ENCODE data around the gene PRAMEF6.
"Not testable (repeated sequence)": the region's sequence is repeated elsewhere in the genome, so short reads cannot be mapped to it uniquely, and the experiment has no call there.

PRAMEF6 gene

GRCh38 chr1:12947480-12947879, at the start of gene PRAMEF6:
TSS of gene PRAMEF6 (minus strand) at chr1:12947580. CDS start at chr1:12942518, 5,062 bp downstream.
- not testable (repeated sequence) for ATAC-seq

- ATAC-seq: not testable (repeated sequence)
Measured at GRCh38 chr1:12924368-12924767, 23.0 kb downstream of the PRAMEF6 start.

- ATAC-seq: not testable (repeated sequence)
Measured at GRCh38 chr1:12921749-12922148, 25.6 kb downstream of the PRAMEF6 start.

- ATAC-seq: not testable (repeated sequence)
Measured at GRCh38 chr1:12916310-12916709, 31.1 kb downstream of the PRAMEF6 start, which contains the start of gene PRAMEF7. TSS of gene PRAMEF7 (plus strand) at chr1:12916610. CDS start at chr1:12917693, 1,083 bp downstream.

GRCh38 chr1:12903793-12904572, 43.4 kb downstream of the PRAMEF6 start:
- not testable (repeated sequence) for ATAC-seq

GRCh38 chr1:12899186-12899585, 48.2 kb downstream of the PRAMEF6 start:
- ATAC-seq: not testable (repeated sequence)

- ATAC-seq: not testable (repeated sequence)
Measured at GRCh38 chr1:12898170-12898569, 49.2 kb downstream of the PRAMEF6 start, which contains the start of gene PRAMEF10. TSS of gene PRAMEF10 (minus strand) at chr1:12898270. CDS start at chr1:12895847, 2,423 bp downstream.

Measured in activated CD4-positive, CD25-positive, alpha-beta regulatory T cell treated with anti-CD3 and anti-CD28 coated beads, Interleukin-2, amount 50 U/mL, for 24 hours (primary cell).